Spinal cord (tissue), 10 donors: ENCODE results near the gene RETREG2. TPM values are rescaled to one million over a fixed set of nuclear protein-coding genes. Genes with fewer than 3 reads are reported as not detected.
"Not testable (repeated sequence)": the region's sequence is repeated elsewhere in the genome, so short reads cannot be mapped to it uniquely, and the experiment has no call there.

ENCODE experiments used
- DNase-seq, 6 donors: peaks; one replicate each; pipeline versions ENCODE4 v3.0.0 to v3.0.0-alpha.2; 2013 to 2015; ENCODE audit warnings: low spot score in 6 of 6, low read depth in 4 of 6
- H3K27ac ChIP-seq: one replicate; pipeline ENCODE4 v1.5.1; 2013; ENCODE audit warnings: low read depth, low read length, control low read depth
- H3K27me3 ChIP-seq: one replicate; pipeline ENCODE4 v1.6.1; 2013; ENCODE audit warnings: low read length; ENCODE audit not compliant: control insufficient read depth, insufficient read depth
- H3K36me3 ChIP-seq: one replicate; pipeline ENCODE4 v1.6.1; 2013; ENCODE audit warnings: low read length; ENCODE audit not compliant: control insufficient read depth, insufficient read depth
- H3K4me1 ChIP-seq: one replicate; pipeline ENCODE4 v1.6.1; 2013; ENCODE audit warnings: low read length; ENCODE audit not compliant: control insufficient read depth, insufficient read depth
- H3K4me3 ChIP-seq: one replicate; pipeline ENCODE4 v1.5.1; 2013; ENCODE audit warnings: low read depth, low read length, control low read depth
- H3K9me3 ChIP-seq: one replicate; pipeline ENCODE4 v1.6.1; 2013; ENCODE audit warnings: low read length; ENCODE audit not compliant: control insufficient read depth, insufficient read depth
- WGBS: methylation state at CpG from one replicate; pipeline ENCODE4 v1.1.5; 2013; ENCODE audit warnings: missing lambda C conversion rate; ENCODE audit not compliant: insufficient coverage; 5-methylcytosine and 5-hydroxymethylcytosine counted together
- polyA plus RNA-seq, 2 donors: library from polyadenylated mRNA; unstranded; fragments of 120-200 nt; gene quantifications; one replicate each; pipeline ENCODE4 v1.2.1, GENCODE V29; 2013; ENCODE audit not compliant: insufficient read length in 2 of 2
- total RNA-seq, 2 donors: library from RNA; depleted of rRNA in 1 of 2; stranded (reverse); fragments of 120-200 nt in 1 of 2; fragments of >200 nt in 1 of 2; gene quantifications; one replicate each; pipeline versions ENCODE4 v1.2.3 to v1.2.4, GENCODE V29; 2013 to 2014
- donor health status: healthy.

RETREG2 gene
- total and polyA plus RNA-seq, 4 donors: 64.6 to 188 (median 124) TPM

GRCh38 chr2:219183151-219183772 is 5.2 kb downstream of the RETREG2 start:
- Histone ChIP-seq H3K27ac (no peak overlapping the region), H3K4me3 (no peak overlapping the region), H3K36me3 (peaks cover 50% of the 10 kb centered on the region), H3K27me3 (no peaks in the 10 kb centered on the region), H3K4me1 (peaks cover 22% of the 10 kb centered on the region), H3K9me3 (no peaks in the 10 kb centered on the region)
- 100% methylated on average over 4 of the region's 6 CpGs for WGBS
- no peak for DNase-seq

DNA sequence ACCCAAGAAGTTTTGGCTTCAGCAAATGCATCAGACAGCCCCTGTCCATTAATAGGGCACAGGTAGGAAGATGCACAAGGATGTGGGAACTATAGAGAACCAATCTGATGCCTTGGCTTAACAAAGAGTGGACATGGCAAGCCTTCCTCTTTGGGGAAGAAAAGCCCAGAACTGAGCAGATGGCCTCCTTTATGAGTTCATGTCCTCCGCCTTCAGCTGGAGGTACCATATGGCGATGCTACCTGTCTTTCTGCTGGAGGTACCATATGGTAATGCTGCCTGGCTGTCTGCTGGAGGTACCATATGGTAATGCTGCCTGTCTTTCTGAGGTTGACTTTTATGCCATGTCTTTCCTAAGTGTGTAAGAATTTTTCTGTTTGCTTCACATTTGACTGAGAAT is 6.0 kb downstream of the RETREG2 start:
- Histone ChIP-seq H3K27ac (no peak overlapping the region), H3K4me1 (peaks cover 16% of the 10 kb centered on the region), H3K9me3 (no peaks in the 10 kb centered on the region), H3K27me3 (no peaks in the 10 kb centered on the region), H3K36me3 (peaks cover 50% of the 10 kb centered on the region), H3K4me3 (no peak overlapping the region)
- no peak for DNase-seq
- 92% methylated on average over 2 of the region's 2 CpGs for WGBS

GRCh38 chr2:219186754-219187456 is 8.8 kb downstream of the RETREG2 start:
- WGBS: 89% methylated on average over 5 of the region's 7 CpGs
- DNase-seq: no peak
- H3K9me3 ChIP-seq: no peaks in the 10 kb centered on the region
- H3K27ac ChIP-seq: no peak overlapping the region
- no peak overlapping the region for H3K4me3 ChIP-seq
- peaks cover 7% of the 10 kb centered on the region for H3K4me1 ChIP-seq
- H3K36me3 ChIP-seq: peaks cover 24% of the 10 kb centered on the region
- H3K27me3 ChIP-seq: no peaks in the 10 kb centered on the region

GRCh38 chr2:219197388-219197787 is 19.3 kb downstream of the RETREG2 start:
- H3K9me3 ChIP-seq: no peaks in the 10 kb centered on the region
- H3K4me3 ChIP-seq: no peak overlapping the region
- no CpG with 5 or more reads among the region's 1 CpG for WGBS
- peaks cover 3% of the 10 kb centered on the region for H3K4me1 ChIP-seq
- no peaks in the 10 kb centered on the region for H3K36me3 ChIP-seq
- no peak overlapping the region for H3K27ac ChIP-seq
- DNase-seq: no peak
- H3K27me3 ChIP-seq: no peaks in the 10 kb centered on the region

DNA sequence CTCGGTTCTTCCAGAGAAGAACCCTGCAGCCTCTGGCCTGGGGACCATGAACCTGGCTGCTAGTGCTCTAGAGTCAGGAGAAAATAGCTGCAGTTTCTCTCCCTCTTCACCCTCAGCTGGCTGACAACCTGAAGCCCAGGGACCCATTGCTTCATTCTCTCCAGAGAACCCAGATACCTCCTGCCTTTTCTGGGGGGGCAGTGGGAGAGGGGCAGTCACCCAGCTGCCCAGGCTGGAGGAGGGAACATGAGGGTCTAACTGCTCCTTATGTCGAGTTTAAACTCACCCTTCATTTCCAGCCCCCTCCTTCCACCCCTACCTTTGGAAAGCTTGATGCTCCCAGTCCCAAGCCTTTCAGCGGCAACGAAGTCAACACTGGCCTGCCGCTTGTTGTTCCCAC is 20.9 kb downstream of the RETREG2 start:
- H3K36me3 ChIP-seq: no peaks in the 10 kb centered on the region
- H3K4me3 ChIP-seq: no peak overlapping the region
- DNase-seq: no peak
- H3K27ac ChIP-seq: no peak overlapping the region
- 82% methylated on average over 3 of the region's 5 CpGs for WGBS
- H3K4me1 ChIP-seq: peaks cover 3% of the 10 kb centered on the region
- H3K27me3 ChIP-seq: no peaks in the 10 kb centered on the region
- no peaks in the 10 kb centered on the region for H3K9me3 ChIP-seq

DNA sequence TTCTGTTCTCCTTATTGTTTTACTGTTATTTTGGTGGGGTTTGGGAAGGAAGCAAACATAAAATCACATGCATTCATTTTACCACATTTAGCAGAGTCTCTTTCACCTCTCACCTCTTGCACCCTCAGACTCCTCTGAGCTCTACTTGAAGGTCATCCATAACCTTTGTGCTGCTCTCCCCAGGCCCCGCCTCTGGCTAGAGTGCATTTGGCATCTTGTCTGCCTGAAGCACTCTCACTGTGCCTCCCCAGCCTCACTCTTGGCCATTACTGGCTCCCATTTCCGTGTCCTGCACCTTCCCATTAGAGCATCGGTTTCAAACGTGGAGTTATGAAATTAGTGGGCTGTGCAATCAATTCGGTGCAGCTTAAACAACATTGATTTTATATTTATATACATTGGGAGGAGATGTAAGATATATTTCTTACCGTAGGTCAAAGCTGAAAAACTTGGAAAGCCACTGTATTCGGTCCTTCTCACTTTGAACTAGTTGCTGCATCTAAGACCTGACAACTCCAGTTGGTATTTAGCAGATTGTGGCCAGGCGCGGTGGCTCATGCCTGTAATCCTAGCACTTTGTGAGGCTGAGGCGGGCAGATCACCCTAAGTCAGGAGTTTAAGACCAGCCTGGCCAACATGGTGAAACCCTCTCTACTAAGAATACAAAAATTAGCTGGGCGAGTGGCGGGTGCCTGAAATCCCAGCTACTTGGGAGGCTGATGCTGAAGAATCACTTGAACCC is 21.6 kb downstream of the RETREG2 start:
- H3K9me3 ChIP-seq: no peaks in the 10 kb centered on the region
- H3K4me3 ChIP-seq: no peak overlapping the region
- no peak for DNase-seq
- no peaks in the 10 kb centered on the region for H3K27me3 ChIP-seq
- H3K27ac ChIP-seq: no peak overlapping the region
- no peaks in the 10 kb centered on the region for H3K36me3 ChIP-seq
- WGBS: 85% methylated on average over 5 of the region's 12 CpGs
- H3K4me1 ChIP-seq: peaks cover 3% of the 10 kb centered on the region

- H3K4me1 ChIP-seq, H3K27me3 ChIP-seq, H3K9me3 ChIP-seq, H3K4me3 ChIP-seq, H3K36me3 ChIP-seq, H3K27ac ChIP-seq: not testable (repeated sequence)
- WGBS: 32% methylated on average over 19 of the region's 26 CpGs
- DNase-seq: peak in 2 of 6 donors; percentile 18 to 50
These were observed 22.6 kb downstream of the RETREG2 start for GRCh38 chr2:219200502-219201326.

DNA sequence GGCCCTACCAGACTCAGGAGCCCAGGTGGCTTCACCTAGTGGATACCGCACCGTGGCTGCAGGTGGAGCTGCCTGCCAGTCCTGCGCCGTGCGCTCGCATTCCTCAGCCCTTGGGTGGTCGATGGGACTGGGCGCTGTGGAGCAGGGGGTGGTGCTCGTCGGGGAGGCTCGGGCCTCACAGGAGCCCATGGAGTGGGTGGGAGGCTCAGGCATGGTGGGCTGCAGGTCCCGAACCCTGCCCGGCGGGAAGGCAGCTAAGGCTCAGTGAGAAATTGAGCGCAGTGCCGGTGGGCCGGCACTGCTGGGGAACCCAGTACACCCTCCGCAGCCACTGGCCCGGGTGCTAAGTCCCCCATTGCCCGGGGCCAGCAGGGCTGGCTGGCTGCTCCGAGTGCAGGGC is 23.3 kb downstream of the RETREG2 start:
- whole genome bisulfite sequencing: 88% methylated on average over 12 of the region's 21 CpGs
- H3K9me3 ChIP-seq, DNase-seq, H3K36me3 ChIP-seq, H3K27me3 ChIP-seq, H3K4me3 ChIP-seq, H3K4me1 ChIP-seq, H3K27ac ChIP-seq: not testable (repeated sequence)

GRCh38 chr2:219204425-219205164 is 26.5 kb downstream of the RETREG2 start:
- H3K27ac ChIP-seq: no peak overlapping the region
- 100% methylated on average over 3 of the region's 7 CpGs for WGBS
- no peaks in the 10 kb centered on the region for H3K9me3 ChIP-seq
- H3K4me1 ChIP-seq: peaks cover 20% of the 10 kb centered on the region
- no peaks in the 10 kb centered on the region for H3K27me3 ChIP-seq
- H3K4me3 ChIP-seq: no peak overlapping the region
- DNase-seq: no peak
- peaks cover 13% of the 10 kb centered on the region for H3K36me3 ChIP-seq
